IMR-90 (cell line): ENCODE measurements around the gene CTRB1. TPM values are rescaled to one million over a fixed set of nuclear protein-coding genes. Genes with fewer than 3 reads are reported as not detected.
"Not testable (repeated sequence)": the region's sequence is repeated elsewhere in the genome, so short reads cannot be mapped to it uniquely, and the experiment has no call there.

Source experiments
- ATAC-seq: fragments of 200-7000 bp; cut with Tn5 transposase; 2 replicates; pipeline ENCODE4 v1.9.1; 2020; ENCODE audit warnings: low read depth, mild to moderate bottlenecking, moderate library complexity
- BruUV-seq: library from RNA; stranded (reverse); fragments of 400-500 nt; replicated peaks from 2 replicates; lab custom pipeline; 2021; lab: Mats Ljungman, UMichigan
- CTCF ChIA-PET: fragments of 300-600 bp; formaldehyde crosslinking; extraction: SDS; loops from one replicate; lab custom pipeline; 2021; ENCODE audit warnings: antibody characterized with exemption; lab: Yijun Ruan, JAX
- POLR2A ChIA-PET: fragments of 300-600 bp; sonication (Branson Sonifier 250); formaldehyde crosslinking; loops from one replicate; lab custom pipeline; 2022; ENCODE audit warnings: antibody characterized with exemption; ENCODE audit not compliant: unreplicated experiment; lab: Charles Lee
- DNase-seq: peaks from one replicate; pipeline ENCODE4 v3.0.0; 2013
- H2AFZ ChIP-seq: replicated peaks from 2 replicates; pipeline ENCODE3; 2013; ENCODE audit warnings: low read length, mild to moderate bottlenecking; ENCODE audit not compliant: poor library complexity
- H2AK5ac ChIP-seq: 2 replicates; pipeline ENCODE4 v1.6.1; 2013; ENCODE audit warnings: low read depth, low read length, inconsistent platforms
- H2AK9ac ChIP-seq: replicated peaks from 2 replicates; pipeline ENCODE3; 2013; ENCODE audit warnings: mild to moderate bottlenecking, low read depth, low read length, moderate library complexity; ENCODE audit not compliant: poor library complexity
- H2BK120ac ChIP-seq: 2 replicates; pipeline ENCODE4 v1.6.1; 2013; ENCODE audit warnings: low read depth, low read length, inconsistent platforms
- H2BK15ac ChIP-seq: 3 replicates; pipeline ENCODE4 v1.6.1; 2013; ENCODE audit warnings: low read depth, low read length, inconsistent platforms
- H2BK20ac ChIP-seq: 2 replicates; pipeline ENCODE4 v1.6.1; 2013; ENCODE audit warnings: low read depth, mild to moderate bottlenecking, inconsistent platforms, low read length, moderate library complexity
- H2BK5ac ChIP-seq: 2 replicates; pipeline ENCODE4 v1.6.1; 2013; ENCODE audit warnings: mild to moderate bottlenecking, low read depth, low read length, inconsistent platforms; ENCODE audit not compliant: poor library complexity, severe bottlenecking
- H3K14ac ChIP-seq: replicated peaks from 2 replicates; pipeline ENCODE4 v1.6.1; 2013; ENCODE audit warnings: low read depth, low read length, inconsistent platforms
- H3K18ac ChIP-seq: 2 replicates; pipeline ENCODE4 v1.6.1; 2013; ENCODE audit warnings: low read depth, low read length, control low read depth
- H3K23ac ChIP-seq: 2 replicates; pipeline ENCODE4 v1.6.1; 2013; ENCODE audit warnings: low read depth, low read length, inconsistent platforms
- H3K27ac ChIP-seq: 2 replicates; pipeline ENCODE4 v1.5.1; 2013; ENCODE audit warnings: mild to moderate bottlenecking, control low read depth, low read length; ENCODE audit not compliant: insufficient read depth
- H3K27me3 ChIP-seq: 2 replicates; pipeline ENCODE4 v1.6.1; 2013; ENCODE audit warnings: low read length; ENCODE audit not compliant: control insufficient read depth, insufficient read depth
- H3K36me3 ChIP-seq: 2 replicates; pipeline ENCODE4 v1.6.1; 2013; ENCODE audit warnings: low read length, mixed read lengths; ENCODE audit not compliant: control insufficient read depth, insufficient read depth
- H3K4ac ChIP-seq: 2 replicates; pipeline ENCODE4 v1.6.1; 2013; ENCODE audit warnings: low read depth, low read length, inconsistent platforms
- H3K4me1 ChIP-seq: 2 replicates; pipeline ENCODE4 v1.6.1; 2013; ENCODE audit warnings: low read length, mixed read lengths; ENCODE audit not compliant: control insufficient read depth, insufficient read depth
- H3K4me2 ChIP-seq: 2 replicates; pipeline ENCODE4 v1.6.1; 2013; ENCODE audit warnings: low read depth, mild to moderate bottlenecking, control low read depth, low read length, moderate library complexity
- H3K4me3 ChIP-seq: 2 replicates; pipeline ENCODE4 v1.5.1; 2013; ENCODE audit warnings: low read depth, mild to moderate bottlenecking, control low read depth, low read length, moderate library complexity; ENCODE audit not compliant: insufficient read depth
- H3K56ac ChIP-seq: 2 replicates; pipeline ENCODE4 v1.6.1; 2013; ENCODE audit warnings: low read length, inconsistent platforms; ENCODE audit not compliant: insufficient read depth; ENCODE audit errors: extremely low read depth
- H3K79me1 ChIP-seq, 2 experiments: 2 replicates each; pipeline ENCODE4 v1.6.1; 2013; ENCODE audit warnings: low read length in 2 of 2, inconsistent platforms in 1 of 2, low read depth in 1 of 2
- H3K9ac ChIP-seq: 2 replicates; pipeline ENCODE4 v1.6.1; 2013; ENCODE audit warnings: low read depth, low read length, control low read depth
- H3K9me1 ChIP-seq: 2 replicates; pipeline ENCODE4 v1.6.1; 2013; ENCODE audit warnings: low read length, inconsistent platforms; ENCODE audit not compliant: insufficient read depth
- H3K9me3 ChIP-seq: 2 replicates; pipeline ENCODE4 v1.6.1; 2013; ENCODE audit warnings: low read length; ENCODE audit not compliant: control insufficient read depth, insufficient read depth
- H4K20me1 ChIP-seq: 2 replicates; pipeline ENCODE4 v1.6.1; 2013; ENCODE audit warnings: low read length, inconsistent platforms; ENCODE audit not compliant: insufficient read depth
- H4K5ac ChIP-seq: 2 replicates; pipeline ENCODE4 v1.6.1; 2013; ENCODE audit warnings: mild to moderate bottlenecking, low read depth, low read length, control low read depth
- H4K8ac ChIP-seq, 2 experiments: 2 replicates each; pipeline ENCODE4 v1.6.1; 2013; ENCODE audit warnings: low read depth in 2 of 2, low read length in 2 of 2, control low read depth in 1 of 2, inconsistent platforms in 1 of 2
- H4K91ac ChIP-seq: 2 replicates; pipeline ENCODE4 v1.6.1; 2013; ENCODE audit warnings: low read depth, low read length, inconsistent platforms; ENCODE audit not compliant: insufficient read depth
- WGBS, 2 experiments: methylation state at CpG; one replicate each; pipeline versions ENCODE4 v1.1.5 to v1.1.7; 2013; ENCODE audit warnings: missing lambda C conversion rate in 2 of 2; ENCODE audit not compliant: insufficient read length in 1 of 2; ENCODE audit errors: extremely low coverage in 2 of 2; 5-methylcytosine and 5-hydroxymethylcytosine counted together
- dilution Hi-C: fragments of 300-500 bp; cut with HindIII; formaldehyde crosslinking; loops from one replicate; pipeline ENCODE4 v1.14.3; 2018; ENCODE audit warnings: low sequenced_read_pairs; ENCODE audit not compliant: unreplicated experiment
- in situ Hi-C: fragments of 300-500 bp; cut with MboI; formaldehyde crosslinking; loops from 3 replicates; pipeline ENCODE4 v1.14.3; 2019; ENCODE audit warnings: low sequenced_read_pairs, inconsistent platforms, mixed read lengths
- intact Hi-C: fragments of 100-400 bp; cut with micrococcal nuclease; formaldehyde crosslinking; loops from 2 replicates; pipeline ENCODE4 v1.10.0; 2022
- polyA plus RNA-seq, 3 experiments: library from polyadenylated mRNA; depleted of rRNA; stranded (reverse); fragments of >200 nt; gene quantifications; 2 replicates each; pipeline ENCODE4 v1.2.3, GENCODE V29; 2012; ENCODE audit warnings: low replicate concordance in 1 of 3
- total RNA-seq: library from RNA; depleted of rRNA; stranded (reverse); fragments of >200 nt; gene quantifications from 2 replicates; pipeline ENCODE4 v1.2.3, GENCODE V29; 2012

CTRB1 gene
- total and polyA plus RNA-seq, 2 of the 4 experiments (the other 2 are of a cell fraction): not detected

DNA sequence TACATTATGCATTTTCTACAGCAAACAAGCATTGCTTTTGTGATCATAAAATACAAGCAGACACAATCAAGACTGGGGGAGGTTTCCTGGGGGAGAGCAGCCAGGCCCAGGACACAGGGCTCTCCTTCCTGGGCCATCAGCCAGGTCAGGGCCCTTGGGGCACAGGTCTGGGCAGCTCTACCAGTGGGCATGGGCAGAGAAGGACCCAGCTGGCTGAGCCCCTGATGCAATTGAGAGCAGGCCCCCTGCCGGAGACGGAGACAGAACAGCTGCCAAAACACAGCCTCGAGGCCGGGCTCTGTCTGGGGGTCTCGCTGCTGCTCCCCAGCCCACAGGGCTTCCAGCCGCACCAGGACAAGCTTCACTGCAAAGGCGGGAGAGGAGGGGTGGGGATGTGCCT, 21.8 kb downstream of the CTRB1 start:
- H3K27me3 ChIP-seq, ATAC-seq, H2BK20ac ChIP-seq, H4K5ac ChIP-seq, H3K18ac ChIP-seq, POLR2A ChIA-PET, H3K4me3 ChIP-seq, H4K91ac ChIP-seq, H3K56ac ChIP-seq, DNase-seq, dilution Hi-C loops, H2AK9ac ChIP-seq, intact Hi-C loops, H3K14ac ChIP-seq, H2BK120ac ChIP-seq, H3K4me2 ChIP-seq, H2AFZ ChIP-seq, in situ Hi-C loops, BruUV-seq, CTCF ChIA-PET, H2BK15ac ChIP-seq, H3K9ac ChIP-seq, H3K9me3 ChIP-seq, H3K27ac ChIP-seq: not testable (repeated sequence)
- Histone ChIP-seq H3K4me1 (peaks cover 41% of the 10 kb centered on the region), H3K23ac (peak overlapping the region; percentile 63), H4K8ac (0 out of 4 replicates have a peak overlapping the region, but pooled peaks of 1 of the 2 experiments have one; percentile 51), H4K20me1 (peaks cover 79% of the 10 kb centered on the region), H3K36me3 (peaks cover 52% of the 10 kb centered on the region), H2AK5ac (0 out of 2 replicates have a peak overlapping the region, but pooled peaks have one; percentile 39), H3K9me1 (peaks cover 20% of the 10 kb centered on the region), H2BK5ac (peak overlapping the region; percentile 22), H3K79me1 (peaks cover 14 to 56% of the 10 kb centered on the region in 2 experiments; a peak in 3 of 4 replicates), H3K4ac (peak overlapping the region; percentile 47; the same call in 1 of the 2 replicates)
- 63% methylated on average over 5 of the region's 7 CpGs; no CpG with 5 or more reads in 1 of the 2 experiments for WGBS, 2 experiments
